Breast epithelium (tissue), 4 donors: ENCODE measurements around the gene OR5AP2. TPM values are rescaled to one million over a fixed set of nuclear protein-coding genes. Genes with fewer than 3 reads are reported as not detected.

Experiments used
- DNase-seq, 2 donors: peaks; one replicate each; pipeline ENCODE4 v3.0.0-alpha.2; 2019; ENCODE audit warnings: low spot score in 2 of 2
- H3K27ac ChIP-seq, 2 donors: fragments of 200-600 bp; sonication (generic) in 1 of 2; one replicate each; pipeline ENCODE4 v1.5.1; 2016 to 2019; ENCODE audit warnings: mild to moderate bottlenecking in 1 of 2
- H3K27me3 ChIP-seq, 2 donors: fragments of 200-600 bp; sonication (generic) in 1 of 2; one replicate each; pipeline versions ENCODE4 v1.5.1 to v1.6.0; 2017 to 2019; ENCODE audit warnings: control low read depth in 1 of 2, mild to moderate bottlenecking in 1 of 2
- H3K36me3 ChIP-seq: fragments of 200-600 bp; one replicate; pipeline ENCODE4 v1.5.1; 2019
- H3K4me1 ChIP-seq, 2 donors: fragments of 200-600 bp; sonication (generic); one replicate each; pipeline ENCODE4 v1.5.1; 2016 to 2019; ENCODE audit warnings: control low read depth in 1 of 2
- H3K4me3 ChIP-seq, 3 donors: fragments of 200-600 bp; sonication (generic); 1 replicate in 2 of 3; 2 replicates in 1 of 3; pipeline ENCODE4 v1.5.1; 2016 to 2019; ENCODE audit warnings: mild to moderate bottlenecking in 3 of 3, moderate library complexity in 2 of 3
- H3K9me3 ChIP-seq, 2 donors: fragments of 200-600 bp; sonication (generic) in 1 of 2; one replicate each; pipeline ENCODE4 v1.5.1; 2016 to 2019; ENCODE audit warnings: control low read depth in 1 of 2
- CTCF ChIP-seq, 3 donors: fragments of 450-650 bp; IDR thresholded peaks; one replicate each; pipeline ENCODE4 v1.5.1; 2016 to 2017; ENCODE audit warnings: antibody characterized with exemption in 3 of 3, mild to moderate bottlenecking in 3 of 3, moderate library complexity in 3 of 3
- POLR2A ChIP-seq: fragments of 450-650 bp; IDR thresholded peaks from one replicate; pipeline ENCODE4 v1.6.1; 2016; ENCODE audit warnings: antibody characterized with exemption, mild to moderate bottlenecking, moderate library complexity
- POLR2AphosphoS5 ChIP-seq, 3 donors: sonication (generic); formaldehyde crosslinking; IDR thresholded peaks; one replicate each; pipeline ENCODE4 v1.6.1; 2017; ENCODE audit warnings: antibody characterized with exemption in 3 of 3
- intact Hi-C: fragments of 100-400 bp; cut with DNase I; formaldehyde crosslinking; loops from one replicate; pipeline ENCODE4 v1.15.1; 2023; ENCODE audit warnings: low total_unique reads
- total RNA-seq, 3 donors: library from RNA; depleted of rRNA; stranded (reverse); fragments of >200 nt; gene quantifications; one replicate each; pipeline ENCODE4 v1.1.0, GENCODE V29; 2016

OR5AP2 gene
- total RNA-seq, 3 donors from 2014 or later = not detected

DNA sequence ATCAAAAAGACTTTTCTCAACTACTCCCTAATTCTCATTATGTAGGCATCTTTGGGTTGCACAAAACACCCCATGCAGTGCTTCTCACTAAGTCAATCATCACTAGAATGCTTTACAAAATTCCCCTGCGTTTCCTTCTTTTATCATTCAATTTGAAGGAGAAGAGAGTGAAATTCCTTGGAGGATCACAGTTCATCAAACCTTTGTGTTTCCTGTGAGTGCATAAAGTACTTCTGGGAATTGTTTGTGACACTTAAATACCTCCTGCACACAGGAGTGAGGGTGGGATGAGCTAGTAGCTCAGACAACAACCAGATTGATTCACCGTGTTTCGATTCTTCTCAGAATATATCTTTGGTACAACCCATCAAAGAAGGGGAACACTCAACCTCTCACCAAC lies 17.5 kb upstream of the OR5AP2 start:
- no peaks in the 10 kb centered on the region for H3K36me3 ChIP-seq
- no peak overlapping the region for H3K27ac ChIP-seq
- intact Hi-C loops = no loop called here
- DNase-seq = no peak
- H3K4me3 ChIP-seq = no peak overlapping the region
- H3K4me1 ChIP-seq = no peaks in the 10 kb centered on the region
- TF ChIP-seq POLR2A = no peak
- no peak for TF ChIP-seq CTCF (IDR thresholded peaks at IDR 0.05)
- TF ChIP-seq POLR2AphosphoS5 (IDR thresholded peaks at IDR 0.05) = no peak
- no peaks in the 10 kb centered on the region for H3K9me3 ChIP-seq
- no peaks in the 10 kb centered on the region for H3K27me3 ChIP-seq

GRCh38 chr11:56637500-56637899 lies 4.7 kb downstream of the OR5AP2 start:
- no peaks in the 10 kb centered on the region for H3K27me3 ChIP-seq
- no peaks in the 10 kb centered on the region for H3K36me3 ChIP-seq
- TF ChIP-seq CTCF (IDR thresholded peaks at IDR 0.05) = no peak
- no peak for TF ChIP-seq POLR2AphosphoS5 (IDR thresholded peaks at IDR 0.05)
- TF ChIP-seq POLR2A = no peak
- no peak overlapping the region for H3K27ac ChIP-seq
- DNase-seq = no peak
- no peaks in the 10 kb centered on the region for H3K4me1 ChIP-seq
- intact Hi-C loops = no loop called here
- H3K9me3 ChIP-seq = no peaks in the 10 kb centered on the region
- no peak overlapping the region for H3K4me3 ChIP-seq

GRCh38 chr11:56636861-56637260 lies 5.4 kb downstream of the OR5AP2 start:
- H3K4me3 ChIP-seq = no peak overlapping the region
- no peaks in the 10 kb centered on the region for H3K36me3 ChIP-seq
- no peaks in the 10 kb centered on the region for H3K9me3 ChIP-seq
- no peaks in the 10 kb centered on the region for H3K27me3 ChIP-seq
- no peak for DNase-seq
- TF ChIP-seq CTCF (IDR thresholded peaks at IDR 0.05) (no peak), POLR2AphosphoS5 (IDR thresholded peaks at IDR 0.05) (no peak), POLR2A (no peak)
- intact Hi-C loops = no loop called here
- H3K4me1 ChIP-seq = no peaks in the 10 kb centered on the region
- no peak overlapping the region for H3K27ac ChIP-seq

GRCh38 chr11:56632329-56632728 lies 9.9 kb downstream of the OR5AP2 start:
- intact Hi-C loops = no loop called here
- no peaks in the 10 kb centered on the region for H3K9me3 ChIP-seq
- no peak for DNase-seq
- H3K36me3 ChIP-seq = no peaks in the 10 kb centered on the region
- TF ChIP-seq CTCF (IDR thresholded peaks at IDR 0.05) (no peak), POLR2A (no peak), POLR2AphosphoS5 (IDR thresholded peaks at IDR 0.05) (no peak)
- no peaks in the 10 kb centered on the region for H3K4me1 ChIP-seq
- no peaks in the 10 kb centered on the region for H3K27me3 ChIP-seq
- H3K27ac ChIP-seq = no peak overlapping the region
- no peak overlapping the region for H3K4me3 ChIP-seq

DNA sequence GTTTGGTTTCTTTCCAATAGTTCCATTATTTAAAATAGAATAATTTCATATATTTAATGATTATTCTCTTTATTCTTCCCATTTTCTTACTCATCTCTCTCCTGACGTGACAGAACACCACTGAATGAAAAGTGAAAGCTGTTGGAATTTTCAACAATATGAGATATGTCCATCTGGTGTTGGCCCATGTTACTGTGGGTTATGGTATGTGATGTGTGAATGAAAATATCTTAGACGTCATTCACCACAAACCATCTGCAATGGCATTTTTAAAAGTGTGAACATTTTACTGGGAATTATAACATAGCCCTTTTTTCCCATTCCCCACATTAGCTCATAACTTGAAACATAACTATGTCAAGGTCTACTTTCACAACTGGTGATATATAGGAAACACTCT lies 16.3 kb downstream of the OR5AP2 start:
- H3K9me3 ChIP-seq = no peaks in the 10 kb centered on the region
- intact Hi-C loops = no loop called here
- DNase-seq = no peak
- H3K4me3 ChIP-seq = no peak overlapping the region
- H3K4me1 ChIP-seq = no peaks in the 10 kb centered on the region
- no peaks in the 10 kb centered on the region for H3K27me3 ChIP-seq
- H3K27ac ChIP-seq = no peak overlapping the region
- H3K36me3 ChIP-seq = no peaks in the 10 kb centered on the region
- no peak for TF ChIP-seq POLR2AphosphoS5 (IDR thresholded peaks at IDR 0.05)
- no peak for TF ChIP-seq CTCF (IDR thresholded peaks at IDR 0.05)
- TF ChIP-seq POLR2A = no peak
